H1 (cell line): Measurements from ENCODE around the gene CCDC198. TPM values are rescaled to one million over a fixed set of nuclear protein-coding genes. Genes with fewer than 3 reads are reported as not detected.

Experiments used
- CTCF ChIA-PET: fragments of 300-600 bp; sonication (Branson Sonifier 250); formaldehyde crosslinking; loops from one replicate; lab custom pipeline; 2021; ENCODE audit not compliant: partially characterized antibody; lab: Charles Lee
- POLR2A ChIA-PET: fragments of 300-600 bp; sonication (Branson Sonifier 250); formaldehyde crosslinking; loops from one replicate; lab custom pipeline; 2021; ENCODE audit warnings: inconsistent platforms; ENCODE audit not compliant: partially characterized antibody; lab: Charles Lee
- DNase-seq, 2 experiments: peaks; one replicate each; pipeline versions ENCODE4 v3.0.0 to v3.0.0-alpha.2; 2010 to 2022; ENCODE audit warnings: low spot score in 2 of 2, low read depth in 1 of 2, mixed read lengths in 1 of 2
- FAIRE-seq: peaks from 2 replicates; lab custom pipeline; 2011; peaks lifted over from hg19 to GRCh38; lab: Jason Lieb, UNC
- H2AFZ ChIP-seq: 2 replicates; pipeline ENCODE4 v1.8.1; 2012; ENCODE audit warnings: low read length, inconsistent platforms
- H2AK5ac ChIP-seq: 2 replicates; pipeline ENCODE4 v1.6.1; 2013; ENCODE audit warnings: low read depth, low read length
- H2BK120ac ChIP-seq: replicated peaks from 2 replicates; pipeline ENCODE3; 2013; ENCODE audit warnings: low read depth, low read length, inconsistent platforms
- H2BK12ac ChIP-seq: 2 replicates; pipeline ENCODE4 v1.6.1; 2013; ENCODE audit warnings: low read depth, low read length
- H2BK15ac ChIP-seq: 2 replicates; pipeline ENCODE4 v1.6.1; 2013; ENCODE audit warnings: low read length
- H2BK20ac ChIP-seq: 2 replicates; pipeline ENCODE4 v1.6.1; 2013; ENCODE audit warnings: low read length
- H2BK5ac ChIP-seq: 2 replicates; pipeline ENCODE4 v1.6.1; 2013; ENCODE audit warnings: low read depth, low read length
- H3K14ac ChIP-seq: 2 replicates; pipeline ENCODE4 v1.6.1; 2013; ENCODE audit warnings: inconsistent platforms; ENCODE audit not compliant: insufficient read length
- H3K18ac ChIP-seq: 2 replicates; pipeline ENCODE4 v1.6.1; 2013; ENCODE audit warnings: low read length; ENCODE audit errors: extremely low read depth
- H3K23ac ChIP-seq: 2 replicates; pipeline ENCODE4 v1.6.1; 2013; ENCODE audit warnings: inconsistent platforms; ENCODE audit not compliant: insufficient read length
- H3K23me2 ChIP-seq: 2 replicates; pipeline ENCODE4 v1.6.1; 2013; ENCODE audit warnings: low read depth, low read length
- H3K27ac ChIP-seq: 2 replicates; pipeline ENCODE4 v1.6.1; 2011; ENCODE audit warnings: low read depth, low read length, inconsistent platforms
- H3K27me3 ChIP-seq, 4 experiments: replicated peaks in 1 of 4; 1 replicate in 1 of 4; 2 replicates in 3 of 4; pipeline versions ENCODE4 v1.6.1 to v1.8.1; 2011 to 2013; ENCODE audit warnings: low read length in 3 of 4, mild to moderate bottlenecking in 3 of 4, inconsistent platforms in 2 of 4, mixed read lengths in 2 of 4, moderate library complexity in 1 of 4; ENCODE audit not compliant: control insufficient read depth in 3 of 4, insufficient read depth in 3 of 4; ENCODE audit errors: extremely low read depth in 1 of 4
- H3K36me3 ChIP-seq, 4 experiments: 2 replicates each; pipeline versions ENCODE4 v1.6.1 to v1.8.1; 2011 to 2013; ENCODE audit warnings: mild to moderate bottlenecking in 4 of 4, low read length in 3 of 4, moderate library complexity in 2 of 4, control low read depth in 1 of 4, inconsistent platforms in 1 of 4; ENCODE audit not compliant: insufficient read depth in 4 of 4, control insufficient read depth in 2 of 4
- H3K4ac ChIP-seq: replicated peaks from 2 replicates; pipeline ENCODE3; 2013; ENCODE audit warnings: low read length, low read depth, mixed read lengths, inconsistent platforms; ENCODE audit not compliant: insufficient read length
- H3K4me1 ChIP-seq, 4 experiments: replicated peaks in 1 of 4; 1 replicate in 1 of 4; 2 replicates in 3 of 4; pipeline versions ENCODE4 v1.6.1 to v1.8.1; 2011 to 2013; ENCODE audit warnings: low read length in 3 of 4, inconsistent platforms in 2 of 4, mixed read lengths in 1 of 4; ENCODE audit not compliant: insufficient read depth in 4 of 4, control insufficient read depth in 3 of 4
- H3K4me2 ChIP-seq, 2 experiments: 2 replicates each; pipeline versions ENCODE4 v1.6.1 to v1.8.1; 2011 to 2013; ENCODE audit warnings: low read depth in 2 of 2, low read length in 2 of 2, control low read depth in 1 of 2, inconsistent platforms in 1 of 2, mild to moderate bottlenecking in 1 of 2; ENCODE audit not compliant: insufficient read depth in 1 of 2
- H3K4me3 ChIP-seq, 4 experiments: fragments of 200-600, 300-600 bp in 1 of 4; sonication (generic), shearing (Covaris generic), sonication (Bioruptor Twin) in 1 of 4; 2 replicates each; pipeline versions ENCODE4 v1.5.1 to v1.8.1; 2011 to 2016; ENCODE audit warnings: low read length in 4 of 4, low read depth in 3 of 4, control low read depth in 2 of 4, inconsistent platforms in 2 of 4, mild to moderate bottlenecking in 2 of 4, mixed read lengths in 1 of 4, moderate library complexity in 1 of 4; ENCODE audit not compliant: insufficient read depth in 2 of 4; ENCODE audit errors: extremely low read depth in 1 of 4
- H3K56ac ChIP-seq: replicated peaks from 2 replicates; pipeline ENCODE3; 2013; ENCODE audit warnings: low read depth, mild to moderate bottlenecking, mixed read lengths, low read length, inconsistent platforms; ENCODE audit not compliant: insufficient read length
- H3K79me1 ChIP-seq: 2 replicates; pipeline ENCODE4 v1.6.1; 2013; ENCODE audit warnings: low read depth, low read length, control low read depth
- H3K79me2 ChIP-seq, 2 experiments: 2 replicates each; pipeline versions ENCODE4 v1.6.1 to v1.8.1; 2012 to 2013; ENCODE audit warnings: low read length in 2 of 2, mild to moderate bottlenecking in 2 of 2, inconsistent platforms in 1 of 2; ENCODE audit not compliant: insufficient read depth in 2 of 2, control insufficient read depth in 1 of 2
- H3K9ac ChIP-seq, 4 experiments: replicated peaks in 1 of 4; 1 replicate in 1 of 4; 2 replicates in 3 of 4; pipeline versions ENCODE4 v1.6.1 to v1.8.1; 2011 to 2013; ENCODE audit warnings: low read depth in 3 of 4, low read length in 3 of 4, control low read depth in 2 of 4, mild to moderate bottlenecking in 2 of 4, moderate library complexity in 2 of 4, inconsistent platforms in 1 of 4; ENCODE audit errors: extremely low read depth in 1 of 4
- H3K9me3 ChIP-seq, 2 experiments: 2 replicates each; pipeline versions ENCODE4 v1.6.1 to v1.8.1; 2012 to 2013; ENCODE audit warnings: mild to moderate bottlenecking in 2 of 2, moderate library complexity in 2 of 2, control low read depth in 1 of 2, inconsistent platforms in 1 of 2, low read depth in 1 of 2, low read length in 1 of 2, mixed read lengths in 1 of 2; ENCODE audit not compliant: insufficient read depth in 2 of 2
- H4K20me1 ChIP-seq, 2 experiments: replicated peaks in 1 of 2; 2 replicates each; pipeline versions ENCODE3 to v1.8.1; 2011 to 2013; ENCODE audit warnings: inconsistent platforms in 2 of 2, low read length in 2 of 2, mild to moderate bottlenecking in 1 of 2; ENCODE audit not compliant: insufficient read depth in 2 of 2, control insufficient read depth in 1 of 2
- H4K5ac ChIP-seq: 2 replicates; pipeline ENCODE4 v1.6.1; 2013; ENCODE audit warnings: low read length, low read depth, mixed read lengths, inconsistent platforms; ENCODE audit not compliant: insufficient read length
- H4K8ac ChIP-seq: 2 replicates; pipeline ENCODE4 v1.8.0; 2013; ENCODE audit warnings: mild to moderate bottlenecking, moderate library complexity, low read length, inconsistent platforms; ENCODE audit not compliant: insufficient read depth; ENCODE audit errors: extremely low read depth
- H4K91ac ChIP-seq: replicated peaks from 2 replicates; pipeline ENCODE3; 2013; ENCODE audit warnings: low read length, mixed read lengths, inconsistent platforms; ENCODE audit not compliant: insufficient read length
- POU5F1 ChIP-seq: IDR thresholded peaks from 2 replicates; pipeline ENCODE4 v1.6.1; 2011; ENCODE audit warnings: low read depth, mild to moderate bottlenecking, low read length, moderate library complexity
- RFX5 ChIP-seq: IDR thresholded peaks from 2 replicates; pipeline ENCODE4 v1.6.1; 2011; ENCODE audit warnings: low read depth, low read length, improper control_type of control experiment, borderline replicate concordance
- SRF ChIP-seq: IDR thresholded peaks from 2 replicates; pipeline ENCODE4 v1.6.1; 2011; ENCODE audit warnings: mild to moderate bottlenecking, low read depth, low read length, moderate library complexity
- TAF1 ChIP-seq: IDR thresholded peaks from 2 replicates; pipeline ENCODE4 v1.6.1; 2011; ENCODE audit warnings: mild to moderate bottlenecking, low read depth, low read length
- TCF12 ChIP-seq: IDR thresholded peaks from 2 replicates; pipeline ENCODE4 v1.6.1; 2011; ENCODE audit warnings: low read depth, mild to moderate bottlenecking, low read length
- TEAD4 ChIP-seq: IDR thresholded peaks from 2 replicates; pipeline ENCODE4 v1.6.1; 2012; ENCODE audit warnings: low read depth, low read length, inconsistent platforms, mixed read lengths
- WGBS, 2 experiments: shearing (Covaris generic) in 1 of 2; methylation state at CpG; one replicate each; pipeline versions ENCODE4 v1.1.6 to v1.1.7; 2013 to 2015; ENCODE audit warnings: low lambda C conversion rate in 2 of 2, mixed read lengths in 2 of 2, inconsistent platforms in 1 of 2, low coverage in 1 of 2, missing lambda C conversion rate in 1 of 2; ENCODE audit not compliant: insufficient replicate concordance in 2 of 2, insufficient coverage in 1 of 2, insufficient read length in 1 of 2; ENCODE audit errors: extremely low coverage in 1 of 2, missing lambda C conversion rate in 1 of 2; 5-methylcytosine and 5-hydroxymethylcytosine counted together
- polyA plus RNA-seq, 7 experiments: library from polyadenylated mRNA; depleted of rRNA in 3 of 7; stranded (reverse) in 5 of 7; unstranded in 2 of 7; fragments of >200 nt in 5 of 7; fragments of 200-250 nt in 2 of 7; gene quantifications; 1 replicate in 5 of 7; 2 replicates in 1 of 7; 4 replicates in 1 of 7; pipeline versions ENCODE4 v1.2.1 to v1.2.3, GENCODE V29; 2011 to 2013; ENCODE audit warnings: missing spikeins in 2 of 7, mixed read lengths in 2 of 7
- total RNA-seq: library from RNA; stranded (reverse); fragmentation: NEBNext Ultra II Directional; extraction: Animal tissue kit (Norgen Biotek cat#: 25700); gene quantifications from 2 replicates; pipeline ENCODE4 v1.2.1, GENCODE V29; 2021

CCDC198 gene
- total and polyA plus RNA-seq, 2 of the 8 experiments (the other 6 are each of a cell fraction or from before 2014, with no cell fraction given) = not detected

GRCh38 chr14:57495416-57495815, 1.8 kb upstream of the CCDC198 start:
- no peak overlapping the region for H3K4ac ChIP-seq
- no peaks in the 10 kb centered on the region for H3K79me2 ChIP-seq
- no peak overlapping the region for H2BK12ac ChIP-seq
- TF ChIP-seq TCF12 = no peak
- TF ChIP-seq TEAD4 = no peak
- no peak for TF ChIP-seq SRF
- TF ChIP-seq POU5F1 = no peak
- no peak for TF ChIP-seq TAF1
- no peak for TF ChIP-seq RFX5
- H2BK5ac ChIP-seq = no peak overlapping the region
- H4K8ac ChIP-seq = no peak overlapping the region
- H3K9ac ChIP-seq = no peak overlapping the region
- POLR2A ChIA-PET = interaction anchor here (0.5 kb wide), 1 partner anchor 250 kb away, joined by 3 read pairs; no protein-coding TSS in a partner anchor
- H3K14ac ChIP-seq = no peak overlapping the region
- H2AFZ ChIP-seq = no peak overlapping the region
- no peak for FAIRE-seq
- WGBS, 2 experiments = 57% methylated on average over 2 of the region's 2 CpGs; no CpG with 5 or more reads in 1 of the 2 experiments
- H2BK20ac ChIP-seq = no peak overlapping the region
- no peak for DNase-seq
- H3K36me3 ChIP-seq = no peaks in the 10 kb centered on the region
- H3K18ac ChIP-seq = no peak overlapping the region
- no peaks in the 10 kb centered on the region for H3K9me3 ChIP-seq
- H3K23ac ChIP-seq = no peak overlapping the region
- H3K56ac ChIP-seq = no peak overlapping the region
- no peak overlapping the region for H4K91ac ChIP-seq
- H4K20me1 ChIP-seq = no peaks in the 10 kb centered on the region
- no peaks in the 10 kb centered on the region; the same call in 1 of the 2 replicates for H3K23me2 ChIP-seq
- H4K5ac ChIP-seq = no peak overlapping the region
- H3K79me1 ChIP-seq = no peaks in the 10 kb centered on the region
- no peaks in the 10 kb centered on the region for H3K27me3 ChIP-seq
- peaks cover 0 to 5% (median 0%) of the 10 kb centered on the region in 4 experiments; a peak in 3 of 7 replicates for H3K4me1 ChIP-seq
- no peak overlapping the region for H3K27ac ChIP-seq
- no peak overlapping the region for H3K4me3 ChIP-seq
- no peak overlapping the region for H3K4me2 ChIP-seq
- H2AK5ac ChIP-seq = no peak overlapping the region
- CTCF ChIA-PET = interaction anchor here (1.1 to 2.3 kb wide), 3 partner anchors 8 to 32 kb away, joined by 4 to 9 read pairs (median 6); no protein-coding TSS in a partner anchor
- no peak overlapping the region for H2BK120ac ChIP-seq
- no peak overlapping the region for H2BK15ac ChIP-seq
